ENCODE data around the gene M6PR.

Gene M6PR

GRCh38 chr12:8911606-8912268 lies 37.7 kb downstream of the M6PR start:
- no peak for DNase-seq

GRCh38 chr12:8909752-8910151 lies 39.7 kb downstream of the M6PR start:
- DNase-seq = no peak

DNA sequence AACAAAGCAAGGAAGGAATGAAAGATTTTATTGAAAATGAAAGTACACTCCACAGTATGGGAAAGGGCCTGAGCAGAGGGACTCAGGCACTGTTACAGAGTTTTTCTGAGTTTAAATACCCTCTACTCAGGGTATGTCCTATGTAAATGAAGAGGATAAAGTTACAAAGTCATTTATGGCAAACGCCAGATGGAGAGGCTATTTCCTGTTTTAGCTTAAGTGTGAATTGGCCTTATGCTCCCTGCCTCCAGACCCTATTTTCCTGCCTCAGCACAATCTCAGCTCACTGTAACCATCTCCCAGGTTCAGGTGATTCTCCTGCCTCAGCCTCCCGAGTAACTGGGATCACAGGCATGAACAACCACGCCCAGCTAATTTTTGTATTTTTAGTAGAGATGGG lies 41.9 kb downstream of the M6PR start:
- DNase-seq = no peak

DNA sequence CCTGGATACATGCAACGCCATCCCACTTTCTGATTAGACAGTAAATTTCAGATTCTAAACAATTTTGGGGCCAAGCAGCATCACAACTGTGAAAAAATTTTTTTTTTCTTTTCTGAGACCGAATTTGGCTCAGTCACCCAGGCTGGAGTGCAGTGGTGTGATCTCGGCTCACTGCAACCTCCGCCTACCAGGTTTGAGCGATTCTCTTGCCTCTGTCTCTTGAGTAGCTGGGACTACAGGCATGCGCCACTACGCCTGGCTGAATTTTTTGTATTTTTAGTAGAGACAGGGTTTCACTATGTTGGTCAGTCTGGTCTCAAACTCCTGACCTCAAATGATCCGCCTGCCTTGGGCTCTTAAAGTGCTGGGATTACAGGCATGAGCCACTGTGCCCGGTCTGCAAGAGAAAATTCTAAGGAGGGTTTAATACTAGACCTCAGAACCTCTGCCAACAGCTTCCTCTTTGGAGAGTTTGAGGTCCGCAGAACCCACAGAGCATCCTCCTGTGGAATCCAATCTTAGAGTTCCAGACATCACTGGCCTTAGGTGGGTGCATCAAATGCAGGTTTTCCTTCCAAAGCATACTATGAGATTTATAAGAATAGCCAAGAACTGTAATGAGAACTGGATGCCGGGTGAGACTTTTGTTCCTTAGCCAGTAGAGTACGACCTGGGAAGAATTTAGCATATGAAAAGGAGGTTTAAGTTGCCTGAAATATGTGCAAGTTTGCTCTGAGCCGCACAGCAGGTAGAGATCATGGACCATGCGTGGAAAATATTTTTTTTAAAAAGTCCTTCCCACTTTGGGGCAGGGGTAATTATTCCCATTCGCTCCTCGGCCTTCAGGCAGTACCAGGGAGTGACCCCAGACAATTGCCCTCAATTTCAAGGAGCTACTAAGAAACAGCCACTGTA lies 42.9 kb downstream of the M6PR start:
- no peak for DNase-seq

DNA sequence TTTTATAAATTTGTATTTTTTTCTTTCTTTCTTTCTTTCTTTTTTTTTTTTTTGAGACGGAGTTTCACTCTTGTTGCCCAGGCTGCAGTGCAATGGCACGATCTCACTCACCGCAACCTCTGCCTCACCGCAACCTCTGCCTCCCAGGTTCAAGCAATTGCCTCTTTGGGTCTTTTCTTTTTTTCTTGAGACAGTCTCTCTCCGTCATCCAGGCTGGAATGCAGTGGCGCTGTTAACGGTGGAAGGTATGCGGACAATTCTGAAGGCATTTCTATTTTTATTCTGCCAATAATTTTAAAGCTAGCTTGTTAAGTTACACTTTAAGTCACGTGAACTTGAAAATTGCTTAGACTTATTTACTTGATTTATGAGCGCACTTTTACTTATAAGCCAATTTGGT lies 43.9 kb downstream of the M6PR start:
- no peak for DNase-seq

- no peak for DNase-seq
These were observed 44.8 kb downstream of the M6PR start for GRCh38 chr12:8904665-8905064.

- no peak for DNase-seq
These were observed 45.8 kb downstream of the M6PR start for GRCh38 chr12:8903646-8904045.

DNA sequence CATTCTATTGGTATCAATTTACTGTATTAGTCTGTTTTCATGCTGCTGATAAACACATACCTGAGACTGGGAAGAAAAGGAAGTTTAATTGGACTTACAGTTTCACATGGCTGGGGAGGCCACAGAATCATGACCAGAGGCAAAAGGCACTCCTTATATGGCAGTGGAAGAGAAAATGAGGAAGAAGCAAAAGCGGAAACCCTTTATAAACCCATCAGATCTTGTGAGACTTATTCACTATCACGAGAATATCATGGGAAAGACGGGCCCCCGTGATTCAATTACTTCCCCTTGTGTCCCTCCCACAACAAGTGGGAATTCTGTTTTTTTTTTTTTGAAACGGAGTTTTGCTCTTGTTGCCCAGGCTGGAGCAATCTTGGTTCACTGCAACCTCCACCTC lies 46.7 kb downstream of the M6PR start:
- DNase-seq = peak; percentile 3

DNA sequence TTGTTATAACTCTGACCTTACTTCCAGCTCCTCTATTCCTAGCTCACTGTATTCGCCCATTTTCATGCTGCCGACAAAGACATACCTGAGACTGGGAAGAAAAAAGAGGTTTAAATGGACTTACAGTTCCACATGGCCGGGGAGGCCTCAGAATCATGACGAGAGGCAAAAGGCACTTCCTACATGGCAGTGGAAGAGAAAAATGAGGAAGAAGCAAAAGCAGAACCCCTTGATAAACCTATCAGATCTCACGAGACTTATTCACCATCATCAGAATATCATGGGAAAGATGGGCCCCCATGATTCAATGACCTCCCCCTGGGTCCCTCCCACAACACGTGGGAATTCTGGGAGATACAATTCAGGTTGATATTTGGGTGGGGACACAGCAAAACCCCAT lies 49.6 kb downstream of the M6PR start:
- no peak for DNase-seq

- DNase-seq = no peak
These were observed 52.4 kb downstream of the M6PR start for GRCh38 chr12:8897081-8897480.

- DNase-seq = no peak
These were observed 54.5 kb downstream of the M6PR start for GRCh38 chr12:8894986-8895385.

DNA sequence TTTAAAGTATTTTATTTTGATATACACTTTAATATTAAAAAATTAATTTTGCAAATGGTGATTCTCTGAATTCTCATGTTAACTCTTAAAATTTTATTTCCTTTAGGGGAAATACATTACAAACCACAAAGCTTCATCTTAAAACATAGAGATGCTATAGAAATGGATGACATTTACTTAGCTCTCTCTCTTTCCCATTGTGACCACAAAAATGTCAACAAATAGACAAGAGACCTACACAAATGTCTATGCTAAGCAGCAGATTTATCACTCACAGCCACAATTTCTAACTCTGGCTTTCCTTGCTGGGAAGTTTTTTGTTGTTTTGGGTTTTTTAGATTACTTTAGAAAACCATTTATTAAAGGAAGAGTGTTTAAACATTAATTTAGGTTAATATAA lies 55.1 kb downstream of the M6PR start:
- no peak for DNase-seq

DNA sequence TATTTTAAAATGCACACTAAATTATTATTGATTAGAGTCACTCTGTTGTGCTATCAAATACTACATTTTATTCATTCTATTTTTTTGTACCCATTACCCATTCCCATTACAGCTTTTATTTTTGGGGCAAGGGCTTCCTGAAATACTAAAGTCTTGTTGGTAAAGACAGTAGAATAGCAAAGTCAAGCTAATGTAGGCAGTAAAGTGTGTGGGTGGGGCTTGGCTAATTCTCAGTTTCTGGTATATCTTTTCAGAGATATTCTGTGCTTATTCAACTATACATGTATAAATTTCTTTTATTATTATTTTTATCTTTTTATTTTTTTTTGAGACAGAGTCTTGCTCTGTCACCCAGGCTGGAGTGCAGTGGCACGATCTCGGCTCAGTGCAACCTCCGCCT lies 57.5 kb downstream of the M6PR start:
- DNase-seq = no peak

Data from CD4-positive, alpha-beta T cell treated with Interleukin-12 subunit alpha and Interleukin-12 subunit beta, for 1 hour (primary cell).